ENCODE data around the gene IGF2BP1. TPM values are rescaled to one million over a fixed set of nuclear protein-coding genes. Genes with fewer than 3 reads are reported as not detected.

The IGF2BP1 gene
- total and polyA plus RNA-seq, 2 of the 8 experiments (the other 6 are each of a cell fraction or from before 2014, with no cell fraction given), result 41.6 to 513 TPM

DNA sequence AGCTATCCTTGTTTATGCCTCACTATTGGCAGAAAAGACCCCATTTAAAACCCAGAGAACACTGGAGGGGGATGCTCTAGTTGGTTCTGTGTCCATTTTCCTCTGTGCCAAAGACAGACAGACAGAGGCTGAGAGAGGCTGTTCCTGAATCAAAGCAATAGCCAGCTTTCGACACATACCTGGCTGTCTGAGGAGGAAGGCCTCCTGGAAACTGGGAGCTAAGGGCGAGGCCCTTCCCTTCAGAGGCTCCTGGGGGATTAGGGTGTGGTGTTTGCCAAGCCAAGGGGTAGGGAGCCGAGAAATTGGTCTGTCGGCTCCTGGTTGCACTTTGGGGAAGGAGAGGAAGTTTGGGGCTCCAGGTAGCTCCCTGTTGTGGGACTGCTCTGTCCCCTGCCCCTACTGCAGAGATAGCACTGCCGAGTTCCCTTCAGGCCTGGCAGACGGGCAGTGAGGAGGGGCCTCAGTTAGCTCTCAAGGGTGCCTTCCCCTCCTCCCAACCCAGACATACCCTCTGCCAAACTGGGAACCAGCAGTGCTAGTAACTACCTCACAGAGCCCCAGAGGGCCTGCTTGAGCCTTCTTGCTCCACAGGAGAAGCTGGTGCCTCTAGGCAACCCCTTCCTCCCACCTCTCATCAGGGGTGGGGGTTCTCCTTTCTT, 56.1 kb downstream of the IGF2BP1 start:
- Histone ChIP-seq H2AK5ac (ENCODE audit: low read depth, low read length) (no peak overlapping the region), H3K4me3 (ENCODE audit: extremely low read depth in 1 of 4, insufficient read depth in 2 of 4, low read depth in 3 of 4, low read length in 4 of 4) (no peak overlapping the region), H3K14ac (ENCODE audit: insufficient read length) (no peak overlapping the region), H3K79me1 (ENCODE audit: low read depth, low read length) (peaks cover 3% of the 10 kb centered on the region; the same call in 1 of the 2 replicates), H4K8ac (ENCODE audit: extremely low read depth, insufficient read depth, low read length) (no peak overlapping the region), H3K36me3 (ENCODE audit: control insufficient read depth in 2 of 4, insufficient read depth in 4 of 4, low read length in 3 of 4) (peaks cover 32 to 77% (median 41%) of the 10 kb centered on the region in 4 experiments), H4K91ac (replicated peaks; ENCODE audit: insufficient read length, low read length) (no peak overlapping the region), H3K27me3 (replicated peaks in 1 of 4; ENCODE audit: control insufficient read depth in 3 of 4, extremely low read depth in 1 of 4, insufficient read depth in 3 of 4, low read length in 3 of 4) (no peaks in the 10 kb centered on the region), H3K4ac (replicated peaks; ENCODE audit: insufficient read length, low read depth, low read length) (no peak overlapping the region), H3K4me2 (ENCODE audit: insufficient read depth in 1 of 2, low read depth in 2 of 2, low read length in 2 of 2) (no peak overlapping the region), H3K18ac (ENCODE audit: extremely low read depth, low read length) (no peak overlapping the region), H3K4me1 (replicated peaks in 1 of 4; ENCODE audit: control insufficient read depth in 3 of 4, insufficient read depth in 4 of 4, low read length in 3 of 4) (peaks cover 10 to 23% (median 19%) of the 10 kb centered on the region in 4 experiments), H2BK20ac (ENCODE audit: low read length) (no peak overlapping the region), H3K9me3 (ENCODE audit: insufficient read depth in 2 of 2, low read depth in 1 of 2, low read length in 1 of 2) (no peaks in the 10 kb centered on the region), H3K9ac (replicated peaks in 1 of 4; ENCODE audit: extremely low read depth in 1 of 4, low read depth in 3 of 4, low read length in 3 of 4) (no peak overlapping the region; a peak in 1 of 7 replicates), H4K20me1 (replicated peaks in 1 of 2; ENCODE audit: control insufficient read depth in 1 of 2, insufficient read depth in 2 of 2, low read length in 2 of 2) (peaks cover 4 to 5% of the 10 kb centered on the region in 2 experiments), H3K23ac (ENCODE audit: insufficient read length) (no peak overlapping the region), H2BK5ac (ENCODE audit: low read depth, low read length) (no peak overlapping the region), H3K56ac (replicated peaks; ENCODE audit: insufficient read length, low read depth, low read length) (no peak overlapping the region), H4K5ac (ENCODE audit: insufficient read length, low read depth, low read length) (no peak overlapping the region), H3K27ac (ENCODE audit: low read depth, low read length) (no peak overlapping the region), H3K79me2 (ENCODE audit: control insufficient read depth in 1 of 2, insufficient read depth in 2 of 2, low read length in 2 of 2) (no peaks in the 10 kb centered on the region), H3K23me2 (ENCODE audit: low read depth, low read length) (no peaks in the 10 kb centered on the region), H2AFZ (ENCODE audit: low read length) (no peak overlapping the region), H2BK120ac (replicated peaks; ENCODE audit: low read depth, low read length) (no peak overlapping the region), H2BK12ac (ENCODE audit: low read depth, low read length) (no peak overlapping the region), H2BK15ac (ENCODE audit: low read length) (no peak overlapping the region)
- 82% methylated on average over 6 of the region's 6 CpGs; no CpG with 5 or more reads in 1 of the 2 experiments for WGBS, 2 experiments (ENCODE audit: extremely low coverage in 1 of 2, insufficient coverage in 1 of 2, insufficient read length in 1 of 2, insufficient replicate concordance in 2 of 2, low coverage in 1 of 2, low lambda C conversion rate in 2 of 2, missing lambda C conversion rate in 1 of 2)
- DNase-seq (ENCODE audit: low read depth in 1 of 2, low spot score in 2 of 2) (peak in 1 of 2 experiments; percentile 55), FAIRE-seq (no peak)
- POLR2A ChIA-PET (ENCODE audit: partially characterized antibody), result interaction anchor here (0.6 to 5.2 kb wide), 21 partner anchors 9 to 315 kb away, joined by 3 to 28 read pairs (median 4); partner anchors contain the start of genes IGF2BP1 and SNF8
- CTCF ChIA-PET (ENCODE audit: partially characterized antibody), result interaction anchor here (0.6 to 5.6 kb wide), 9 partner anchors 14 to 175 kb away, joined by 3 to 34 read pairs (median 3); no protein-coding TSS in a partner anchor
- no peak for TF ChIP-seq FOSL1 (IDR thresholded peaks at IDR 0.05; ENCODE audit: insufficient read depth, low read depth, low read length)
- TF ChIP-seq KDM5A (IDR thresholded peaks at IDR 0.05; ENCODE audit: low read length), result no peak
- no peak for TF ChIP-seq NANOG (IDR thresholded peaks at IDR 0.05; ENCODE audit: insufficient read depth, low read depth, low read length, poor library complexity, severe bottlenecking)
- TF ChIP-seq POLR2A (IDR thresholded peaks at IDR 0.05; ENCODE audit: control extremely low read depth in 1 of 2, low read depth in 2 of 2, low read length in 2 of 2), result peak; percentile 34 to 58; a peak in 2 of 3 replicates
- TF ChIP-seq POLR2AphosphoS5 (IDR thresholded peaks at IDR 0.05; ENCODE audit: low read depth, low read length), result peak; percentile 53
- TF ChIP-seq RAD21 (IDR thresholded peaks at IDR 0.05 in 1 of 2, conservative IDR thresholded peaks at IDR 0.05 in 1 of 2; ENCODE audit: low read depth in 2 of 2, low read length in 2 of 2), result peak in 1 of 2 experiments; percentile 22; a peak in 1 of 4 replicates
